ENCODE results near the gene ANKFY1. TPM values are rescaled to one million over a fixed set of nuclear protein-coding genes. Genes with fewer than 3 reads are reported as not detected.

Gene ANKFY1
- total RNA-seq, 1 donor from 2014 or later = 70.3 TPM

- Histone ChIP-seq H3K4me3 (no peak overlapping the region), H3K9me3 (no peaks in the 10 kb centered on the region), H3K4me1 (peaks cover 29% of the 10 kb centered on the region), H3K27me3 (ENCODE audit: low read depth) (no peaks in the 10 kb centered on the region), H3K27ac (no peak overlapping the region), H3K36me3 (peaks cover 72% of the 10 kb centered on the region)
- intact Hi-C loops (cut with DNase I) = no loop called here
- no peak for TF ChIP-seq CTCF (IDR thresholded peaks at IDR 0.05)
- ATAC-seq = no peak
- no peak for DNase-seq
Observed at GRCh38 chr17:4234401-4234800, 29.4 kb downstream of the ANKFY1 start.

GRCh38 chr17:4233668-4234258 is 30.0 kb downstream of the ANKFY1 start:
- intact Hi-C loops (cut with DNase I) = no loop called here
- no peak for DNase-seq
- TF ChIP-seq CTCF (IDR thresholded peaks at IDR 0.05) = no peak
- Histone ChIP-seq H3K4me3 (no peak overlapping the region), H3K9me3 (no peaks in the 10 kb centered on the region), H3K27ac (no peak overlapping the region), H3K27me3 (ENCODE audit: low read depth) (no peaks in the 10 kb centered on the region), H3K36me3 (peaks cover 66% of the 10 kb centered on the region), H3K4me1 (peaks cover 35% of the 10 kb centered on the region)
- ATAC-seq = no peak

GRCh38 chr17:4232168-4232813 is 31.5 kb downstream of the ANKFY1 start:
- no peak for TF ChIP-seq CTCF (IDR thresholded peaks at IDR 0.05)
- Histone ChIP-seq H3K36me3 (peaks cover 53% of the 10 kb centered on the region), H3K4me1 (peaks cover 36% of the 10 kb centered on the region), H3K27ac (no peak overlapping the region), H3K9me3 (no peaks in the 10 kb centered on the region), H3K4me3 (no peak overlapping the region), H3K27me3 (ENCODE audit: low read depth) (no peaks in the 10 kb centered on the region)
- ATAC-seq (no peak), DNase-seq (no peak)
- intact Hi-C loops (cut with DNase I) = no loop called here

- H3K4me1 ChIP-seq = peaks cover 36% of the 10 kb centered on the region
- no peaks in the 10 kb centered on the region for H3K9me3 ChIP-seq
- H3K27me3 ChIP-seq (ENCODE audit: low read depth) = no peaks in the 10 kb centered on the region
- intact Hi-C loops (cut with DNase I) = no loop called here
- no peak overlapping the region for H3K4me3 ChIP-seq
- peaks cover 53% of the 10 kb centered on the region for H3K36me3 ChIP-seq
- H3K27ac ChIP-seq = peak overlapping the region; percentile 58
- ATAC-seq (peak; percentile 96 to 97), DNase-seq (no peak)
- no peak for TF ChIP-seq CTCF (IDR thresholded peaks at IDR 0.05)
Observed at GRCh38 chr17:4229627-4230541, 33.9 kb downstream of the ANKFY1 start.

DNA sequence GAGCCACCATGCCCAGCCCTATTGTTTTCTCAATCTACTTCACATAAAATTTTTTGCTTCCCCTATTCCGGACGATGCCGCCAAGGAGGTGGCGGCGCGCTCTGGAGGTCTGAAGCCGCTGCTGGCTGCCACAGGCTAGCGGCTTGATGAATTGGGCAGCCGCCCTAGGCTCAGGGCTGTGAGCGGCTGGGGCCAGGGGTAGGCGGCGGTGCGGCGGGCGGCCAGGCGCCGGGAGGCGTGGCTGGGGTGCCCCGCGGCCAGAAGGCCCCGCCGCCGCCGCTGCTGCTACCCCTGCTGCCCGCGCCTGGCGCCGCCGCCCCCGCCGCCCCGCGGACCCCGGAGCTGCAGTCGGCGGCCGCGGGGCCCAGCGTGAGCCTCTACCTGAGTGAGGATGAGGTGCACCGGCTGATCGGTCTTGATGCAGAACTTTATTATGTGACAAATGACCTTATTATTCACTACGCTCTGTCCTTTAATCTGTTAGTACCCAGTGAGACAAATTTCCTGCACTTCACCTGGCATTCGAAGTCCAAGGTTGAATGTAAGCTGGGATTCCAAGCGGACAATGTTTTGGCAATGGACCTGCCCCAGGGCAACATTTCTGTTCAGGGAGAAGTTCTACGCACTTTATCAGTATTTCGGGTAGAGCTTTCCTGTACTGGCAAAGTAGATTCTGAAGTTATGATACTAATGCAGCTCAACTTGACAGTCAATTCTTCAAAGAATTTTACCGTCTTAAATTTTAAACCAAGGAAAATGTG is 41.7 kb downstream of the ANKFY1 start:
- TF ChIP-seq CTCF (IDR thresholded peaks at IDR 0.05) = no peak
- intact Hi-C loops (cut with DNase I) = no loop called here

More for the DNA sequence above, 41.7 kb downstream of the ANKFY1 start:
- Histone ChIP-seq H3K9me3 (no peaks in the 10 kb centered on the region), H3K4me1 (peaks cover 6% of the 10 kb centered on the region), H3K4me3 (no peak overlapping the region), H3K27ac (no peak overlapping the region), H3K36me3 (peaks cover 25% of the 10 kb centered on the region), H3K27me3 (ENCODE audit: low read depth) (no peaks in the 10 kb centered on the region)
- no peak for ATAC-seq
- no peak for DNase-seq

All from lower lobe of right lung (tissue), 2 donors.